K562 (cell line): Measurements from ENCODE around the gene EFNA2. TPM values are rescaled to one million over a fixed set of nuclear protein-coding genes. Genes with fewer than 3 reads are reported as not detected.
A peak's percentile ranks its signal among the peaks of the same experiment; 100 is the strongest.

Experiments
- AFF4 ChIP-seq: sonication (generic); formaldehyde crosslinking; IDR thresholded peaks from 2 replicates; pipeline ENCODE4 v1.8.0; 2023; ENCODE audit warnings: mild to moderate bottlenecking, missing genetic modification reagents
- CBX5 ChIP-seq: IDR thresholded peaks from 2 replicates; pipeline ENCODE4 v1.6.1; 2014; ENCODE audit warnings: low read depth, borderline replicate concordance
- E2F3 ChIP-seq: fragments of 250-450 bp; sonication (Bioruptor Pico); IDR thresholded peaks from 2 replicates; pipeline ENCODE4 v1.4.0; 2020; ENCODE audit warnings: mild to moderate bottlenecking
- EGR1 ChIP-seq: fragments of 450-650 bp; conservative IDR thresholded peaks from 2 replicates; pipeline ENCODE4 v1.6.1; 2017; ENCODE audit warnings: mild to moderate bottlenecking
- HDAC2 ChIP-seq: fragments of 450-650 bp; IDR thresholded peaks from 2 replicates; pipeline ENCODE4 v1.6.1; 2016; ENCODE audit warnings: mild to moderate bottlenecking
- HLTF ChIP-seq: fragments of 450-650 bp; IDR thresholded peaks from 2 replicates; pipeline ENCODE4 v1.6.1; 2016
- HNRNPL ChIP-seq: fragments of 200-400 bp; formaldehyde crosslinking; IDR thresholded peaks from 2 replicates; pipeline ENCODE4 v1.6.1; 2017; ENCODE audit warnings: low read depth, mild to moderate bottlenecking, low read length
- HOMEZ ChIP-seq: fragments of 250-450 bp; sonication (Bioruptor Pico); IDR thresholded peaks from 2 replicates; pipeline ENCODE4 v1.4.0; 2020; ENCODE audit warnings: mild to moderate bottlenecking, moderate library complexity
- LCOR ChIP-seq: sonication (generic); formaldehyde crosslinking; IDR thresholded peaks from 2 replicates; pipeline ENCODE4 v1.8.0; 2022; ENCODE audit warnings: mild to moderate bottlenecking, missing genetic modification reagents
- MAZ ChIP-seq, 2 experiments: fragments of 450-650 bp in 1 of 2; sonication (generic) in 1 of 2; formaldehyde crosslinking; IDR thresholded peaks in 1 of 2; conservative IDR thresholded peaks in 1 of 2; 2 replicates each; pipeline versions ENCODE4 v1.4.0 to v1.5.0; 2020; ENCODE audit warnings: mild to moderate bottlenecking in 1 of 2, missing genetic modification reagents in 1 of 2
- MIER1 ChIP-seq: fragments of 450-650 bp; IDR thresholded peaks from 2 replicates; pipeline ENCODE4 v1.6.1; 2016; ENCODE audit warnings: antibody characterized with exemption, mild to moderate bottlenecking, low read depth
- MTA2 ChIP-seq: fragments of 450-650 bp; IDR thresholded peaks from 2 replicates; pipeline ENCODE4 v1.6.1; 2016; ENCODE audit warnings: low read depth
- NR4A1 ChIP-seq, 2 experiments: fragments of 250-450 bp in 1 of 2; fragments of 450-650 bp in 1 of 2; sonication (Bioruptor Pico) in 1 of 2; IDR thresholded peaks; 2 replicates each; pipeline versions ENCODE4 v1.4.0 to v1.6.1; 2016 to 2020; ENCODE audit warnings: mild to moderate bottlenecking in 2 of 2, missing compliant biosample characterization in 1 of 2, missing genetic modification characterization in 1 of 2, moderate library complexity in 1 of 2
- PHF8 ChIP-seq: fragments of 200-600 bp; sonication (generic); IDR thresholded peaks from 2 replicates; pipeline ENCODE4 v1.6.1; 2012; ENCODE audit warnings: mixed run types, mild to moderate bottlenecking, inconsistent platforms, low read length, moderate library complexity, borderline replicate concordance
- SUPT5H ChIP-seq: fragments of 450-650 bp; IDR thresholded peaks from 2 replicates; pipeline ENCODE4 v1.6.1; 2016
- ZNF175 ChIP-seq: fragments of 200-800 bp; sonication (Bioruptor generic); IDR thresholded peaks from 2 replicates; pipeline ENCODE4 v1.6.1; 2016; ENCODE audit warnings: low read depth, mild to moderate bottlenecking, missing genetic modification characterization, missing compliant biosample characterization
- ZNF263 ChIP-seq: sonication (generic); formaldehyde crosslinking; IDR thresholded peaks from 2 replicates; pipeline ENCODE4 v1.8.0; 2022; ENCODE audit warnings: mild to moderate bottlenecking, missing genetic modification reagents, borderline replicate concordance
- polyA plus RNA-seq, 8 experiments: library from polyadenylated mRNA; depleted of rRNA in 4 of 8; stranded (reverse) in 5 of 8; unstranded in 3 of 8; fragments of >200 nt; fragmentation: Nextera tagmentation in 2 of 8; fragmentation: Illumina TruSeq in 1 of 8; extraction: Ambion mirVana in 2 of 8; extraction: Trizol in 1 of 8; gene quantifications; 2 replicates each; pipeline versions ENCODE4 v1.2.1 to v1.2.3, GENCODE V29; 2011 to 2014; ENCODE audit warnings: inconsistent platforms in 1 of 8, missing spikeins in 1 of 8
- total RNA-seq, 7 experiments: library from RNA; depleted of rRNA in 6 of 7; stranded (reverse); fragments of >200 nt in 6 of 7; fragmentation: Illumina TruSeq in 2 of 7; extraction: Trizol in 2 of 7; gene quantifications; 2 replicates each; pipeline versions ENCODE4 v1.2.1 to v1.2.3, GENCODE V29; 2011 to 2021; ENCODE audit warnings: low replicate concordance in 1 of 7
- TF ChIP-seq, protein P1 (sequence below), 2 experiments: fragments of 450-650 bp; conservative IDR thresholded peaks; 2 replicates each; pipeline ENCODE4 v1.6.1; 2017; ENCODE audit warnings: mild to moderate bottlenecking in 2 of 2, moderate library complexity in 2 of 2

The EFNA2 gene
- total and polyA plus RNA-seq, 9 of the 15 experiments (the other 6 are each of a cell fraction or from before 2014, with no cell fraction given) = 0.11 to 0.44 (median 0.15) TPM; not detected in 6

DNA sequence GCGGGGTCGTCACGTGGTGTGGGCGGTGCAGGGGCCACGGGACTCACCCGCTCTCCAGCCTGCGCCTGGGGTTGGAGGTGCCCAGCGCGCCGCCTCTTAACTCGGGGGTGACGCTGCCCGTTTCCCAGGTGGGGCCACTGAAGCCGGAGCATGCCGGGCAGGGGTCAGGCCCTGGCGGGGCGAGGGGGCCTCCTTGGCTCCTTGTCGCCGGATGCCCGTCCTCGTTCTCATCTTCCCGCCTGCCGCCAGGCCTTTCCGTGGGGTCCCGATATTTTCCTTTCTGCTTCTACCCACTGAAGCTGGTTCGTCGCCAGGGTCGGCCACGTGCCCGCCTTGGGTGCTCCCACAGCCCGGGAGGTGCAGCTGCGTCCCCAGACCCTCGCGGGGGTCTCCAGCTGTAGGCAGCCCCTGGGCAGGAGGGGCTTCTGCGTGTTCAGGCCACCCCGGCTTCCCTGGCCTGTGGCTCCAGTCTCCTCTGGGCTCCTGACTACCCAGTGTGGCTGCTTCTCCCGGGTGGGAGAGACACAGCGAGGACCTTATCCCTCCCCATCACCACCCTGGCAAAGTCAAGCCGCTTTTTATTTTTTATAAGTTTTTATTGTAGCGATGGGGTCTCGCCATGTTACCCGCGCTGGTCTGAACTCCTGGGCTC, 9.6 kb upstream of the EFNA2 start (continued):
- TF ChIP-seq AFF4 (CRISPR knock-in tag) (0 out of 2 replicates have a peak, but pooled peaks have one; percentile 79), MAZ (CRISPR knock-in tag; conservative IDR thresholded peaks at IDR 0.05 in 1 of 2, IDR thresholded peaks at IDR 0.05 in 1 of 2) (peak in 1 of 2 experiments; percentile 29; a peak in 2 of 4 replicates), E2F3 (CRISPR knock-in tag) (peak; percentile 46; the same call in 1 of the 2 replicates), EGR1 (peak; percentile 100), HDAC2 (peak; percentile 58; the same call in 1 of the 2 replicates), CBX5 (no peak), HLTF (0 out of 2 replicates have a peak, but pooled peaks have one; percentile 60), PHF8 (peak; percentile 25; the same call in 1 of the 2 replicates), LCOR (CRISPR knock-in tag) (0 out of 2 replicates have a peak, but pooled peaks have one; percentile 61), HOMEZ (CRISPR knock-in tag) (peak; percentile 40; the same call in 1 of the 2 replicates), HNRNPL (peak; percentile 83; the same call in 1 of the 2 replicates), NR4A1 (CRISPR knock-in tag; IDR thresholded peaks at IDR 0.05) (peak; percentile 82; the same call in 1 of the 2 replicates), NR4A1 (tag; IDR thresholded peaks at IDR 0.05) (no peak), MTA2 (no peak), SUPT5H (peak; percentile 63), MIER1 (0 out of 2 replicates have a peak, but pooled peaks have one; percentile 23), ZNF263 (CRISPR knock-in tag) (0 out of 2 replicates have a peak, but pooled peaks have one; percentile 53), ZNF175 (CRISPR knock-in tag) (peak; percentile 14; the same call in 1 of the 2 replicates)
- TF ChIP-seq, protein P1, sequence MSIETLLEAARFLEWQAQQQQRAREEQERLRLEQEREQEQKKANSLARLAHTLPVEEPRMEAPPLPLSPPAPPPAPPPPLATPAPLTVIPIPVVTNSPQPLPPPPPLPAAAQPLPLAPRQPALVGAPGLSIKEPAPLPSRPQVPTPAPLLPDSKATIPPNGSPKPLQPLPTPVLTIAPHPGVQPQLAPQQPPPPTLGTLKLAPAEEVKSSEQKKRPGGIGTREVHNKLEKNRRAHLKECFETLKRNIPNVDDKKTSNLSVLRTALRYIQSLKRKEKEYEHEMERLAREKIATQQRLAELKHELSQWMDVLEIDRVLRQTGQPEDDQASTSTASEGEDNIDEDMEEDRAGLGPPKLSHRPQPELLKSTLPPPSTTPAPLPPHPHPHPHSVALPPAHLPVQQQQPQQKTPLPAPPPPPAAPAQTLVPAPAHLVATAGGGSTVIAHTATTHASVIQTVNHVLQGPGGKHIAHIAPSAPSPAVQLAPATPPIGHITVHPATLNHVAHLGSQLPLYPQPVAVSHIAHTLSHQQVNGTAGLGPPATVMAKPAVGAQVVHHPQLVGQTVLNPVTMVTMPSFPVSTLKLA (conservative IDR thresholded peaks at IDR 0.05) = peak; percentile 76 to 78
